GM19099 (cell line): Measurements from ENCODE around the gene MZT2B.

Experiments
- POLR2A ChIP-seq: IDR thresholded peaks from 3 replicates; pipeline ENCODE4 v1.6.1; 2011; ENCODE audit warnings: low read depth; ENCODE audit not compliant: insufficient read length; ENCODE audit errors: extremely low read depth

The MZT2B gene

GRCh38 chr2:130181325-130181879 lies 660 bp upstream of the MZT2B start, which contains the start of gene SMPD4:
Gene SMPD4 (minus strand): TSS chr2:130181602. CDS start chr2:130176592, 5,010 bp downstream.
- TF ChIP-seq POLR2A, result no peak

DNA sequence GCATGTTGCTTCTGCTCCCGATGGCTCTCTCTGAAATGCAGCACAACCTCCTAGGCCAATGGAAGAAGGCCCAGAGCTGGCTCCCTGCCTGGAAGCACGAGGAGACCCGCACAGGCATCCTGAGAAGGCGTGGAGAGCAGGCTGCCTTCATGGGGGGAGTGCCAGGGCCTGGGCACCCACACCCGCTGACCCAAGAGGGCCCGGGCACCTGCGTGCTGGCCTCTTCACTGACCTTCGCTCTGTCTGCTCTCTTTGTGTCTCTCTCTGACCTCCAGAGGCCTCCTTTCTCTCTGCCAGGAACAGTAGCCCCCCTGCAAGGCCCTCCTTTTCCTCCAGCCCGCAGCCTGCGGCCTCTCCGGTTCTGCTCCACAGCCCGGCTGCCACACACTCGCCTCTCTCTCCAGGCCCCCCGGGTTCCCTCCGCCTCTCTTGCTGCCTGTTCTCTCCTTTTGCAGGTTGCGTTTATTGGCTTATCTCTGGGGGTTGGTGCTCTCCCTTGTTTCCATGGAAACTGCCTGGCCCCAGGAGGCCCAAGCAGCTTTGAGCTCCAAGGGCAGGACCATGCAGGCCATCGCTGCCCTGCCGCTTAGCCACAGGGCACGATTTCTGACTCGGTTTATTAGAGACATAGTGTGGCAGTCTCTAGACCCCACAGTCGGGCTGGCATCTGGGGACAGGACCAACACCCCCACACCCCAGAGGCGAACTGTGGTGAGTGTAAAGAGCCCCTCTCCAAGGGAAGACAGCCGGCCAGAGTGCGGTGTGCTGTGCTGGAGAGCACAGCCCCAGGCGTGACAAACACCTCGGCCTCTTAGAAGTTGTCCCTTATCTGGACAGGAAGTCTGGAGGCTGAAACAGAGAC lies 1.7 kb downstream of the MZT2B start:
- TF ChIP-seq POLR2A, result no peak

DNA sequence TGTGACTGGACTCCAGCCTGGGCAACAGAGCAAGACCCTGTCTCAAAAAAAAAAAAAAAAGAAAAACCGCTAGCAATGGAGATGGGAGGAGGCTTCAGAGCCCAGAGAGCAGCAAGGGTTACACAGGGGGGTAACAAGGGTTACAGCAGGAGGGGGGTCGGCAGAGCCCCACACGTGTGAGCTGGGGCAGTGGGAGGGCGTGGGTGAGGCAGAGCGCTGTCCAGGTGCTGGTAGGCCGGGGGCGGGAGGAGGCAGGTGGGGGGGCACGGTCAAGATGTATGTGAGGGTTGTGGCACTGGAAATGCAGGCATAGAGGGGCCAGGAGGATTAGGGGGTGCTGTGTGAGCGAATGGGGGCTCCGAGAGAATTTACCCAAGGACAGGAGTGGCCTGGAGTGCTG lies 3.4 kb downstream of the MZT2B start:
- TF ChIP-seq POLR2A, result no peak

- TF ChIP-seq POLR2A, result no peak
These were observed 3.8 kb downstream of the MZT2B start for GRCh38 chr2:130185896-130186295.

GRCh38 chr2:130186391-130186790 lies 4.3 kb downstream of the MZT2B start:
- no peak for TF ChIP-seq POLR2A

GRCh38 chr2:130187268-130187667 lies 5.2 kb downstream of the MZT2B start:
- no peak for TF ChIP-seq POLR2A

- TF ChIP-seq POLR2A, result no peak
These were observed 8.2 kb downstream of the MZT2B start for GRCh38 chr2:130190237-130190636.

- TF ChIP-seq POLR2A, result no peak
These were observed 16.3 kb downstream of the MZT2B start, which contains the start of gene TUBA3E for GRCh38 chr2:130198343-130198742. Gene TUBA3E (minus strand): TSS chr2:130198439. CDS start chr2:130198360, 79 bp downstream.

GRCh38 chr2:130231656-130232055 lies 49.6 kb downstream of the MZT2B start:
- no peak for TF ChIP-seq POLR2A
